ENCODE measurements around the gene FAHD2A.
"Not testable (repeated sequence)": the region's sequence is repeated elsewhere in the genome, so short reads cannot be mapped to it uniquely, and the experiment has no call there.

Gene FAHD2A

GRCh38 chr2:95376311-95377215 is 25.9 kb upstream of the FAHD2A start:
- no peak for DNase-seq (ENCODE audit: low read depth)

DNA sequence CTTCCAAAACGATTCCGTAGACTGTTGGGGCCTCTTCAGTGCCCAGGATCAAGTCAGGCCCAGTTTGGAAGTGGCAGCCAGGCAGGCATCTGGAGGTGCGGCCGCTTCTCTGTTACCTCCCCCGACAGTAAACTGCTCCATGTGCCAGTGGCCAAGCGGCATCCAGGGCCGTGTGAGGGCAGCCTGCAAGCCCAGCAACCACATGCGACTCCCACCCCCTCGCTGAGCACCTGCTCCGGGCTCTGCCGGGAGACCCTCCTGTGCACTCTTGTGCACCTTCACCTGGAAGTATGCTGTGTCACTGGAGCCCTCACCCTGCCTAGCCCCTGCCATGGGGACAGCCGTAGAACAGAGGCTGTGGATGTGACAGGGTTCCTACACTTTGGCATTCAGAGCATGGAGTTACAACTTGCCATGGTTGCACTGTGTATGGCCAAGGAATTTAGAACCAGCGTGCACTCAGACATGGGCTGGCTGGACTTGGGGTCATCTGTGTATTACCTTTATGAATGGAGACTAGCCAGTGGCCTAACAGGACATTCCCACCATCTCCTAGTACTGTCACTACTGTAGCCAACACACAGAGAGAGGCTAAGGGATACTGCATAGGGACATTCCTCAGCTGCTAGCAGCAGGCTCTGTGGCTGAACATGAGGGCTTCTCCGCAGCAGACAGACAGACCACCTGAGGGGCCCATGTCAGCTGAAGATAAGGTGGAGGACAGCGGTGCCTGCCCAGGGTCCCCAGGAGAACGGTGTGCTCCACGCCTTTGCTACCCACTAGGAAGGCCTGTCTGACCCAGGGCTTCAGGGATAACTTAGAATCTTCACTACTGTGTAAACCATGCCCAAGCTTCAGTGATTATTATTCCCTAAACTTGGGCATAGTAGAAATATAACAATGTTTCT is 25.0 kb upstream of the FAHD2A start:
- no peak for DNase-seq (ENCODE audit: low read depth)

DNA sequence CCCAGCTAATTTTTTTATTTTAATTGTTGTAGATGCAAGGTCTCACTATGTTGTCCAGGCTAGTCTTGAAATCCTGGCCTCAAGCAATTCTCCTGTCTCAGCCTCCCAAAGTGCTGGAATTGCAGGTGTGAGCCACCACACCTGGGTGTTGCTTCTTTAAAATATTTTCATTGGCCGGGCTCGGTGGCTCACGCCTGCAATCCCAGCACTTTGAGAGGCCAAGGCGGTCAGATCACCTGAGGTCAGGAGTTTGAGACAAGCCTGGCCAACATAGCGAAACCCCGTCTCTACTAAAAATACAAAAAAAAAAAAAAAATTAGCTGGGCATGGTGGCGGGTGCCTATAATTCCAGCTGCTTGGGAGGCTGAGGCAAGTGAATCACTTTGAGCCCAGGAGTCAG is 24.2 kb upstream of the FAHD2A start:
- DNase-seq (ENCODE audit: low read depth) = not testable (repeated sequence)

GRCh38 chr2:95379371-95379831 is 23.1 kb upstream of the FAHD2A start:
- no peak for DNase-seq (ENCODE audit: low read depth)

- no peak for DNase-seq (ENCODE audit: low read depth)
These were observed 22.2 kb upstream of the FAHD2A start for GRCh38 chr2:95380280-95380679.

DNA sequence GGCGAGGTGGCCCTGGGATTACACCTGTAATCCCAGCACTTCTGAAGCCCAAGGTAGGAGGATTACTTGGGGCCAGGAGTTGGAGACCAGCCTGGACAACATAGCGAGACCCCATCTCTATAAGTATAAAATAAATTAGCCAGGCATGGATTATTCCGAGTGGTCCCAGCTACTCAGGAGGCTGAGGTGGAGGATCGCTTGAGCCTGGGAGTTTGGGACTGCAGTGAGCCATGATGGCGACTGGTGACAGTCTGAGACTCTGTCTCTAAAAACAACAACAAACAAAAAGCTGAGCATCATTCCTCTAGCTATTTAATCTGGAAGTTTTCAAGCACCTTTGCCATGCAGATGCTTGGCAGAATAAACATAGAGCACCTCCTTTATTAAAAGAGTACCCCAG is 21.8 kb upstream of the FAHD2A start:
- no peak for DNase-seq (ENCODE audit: low read depth)

DNA sequence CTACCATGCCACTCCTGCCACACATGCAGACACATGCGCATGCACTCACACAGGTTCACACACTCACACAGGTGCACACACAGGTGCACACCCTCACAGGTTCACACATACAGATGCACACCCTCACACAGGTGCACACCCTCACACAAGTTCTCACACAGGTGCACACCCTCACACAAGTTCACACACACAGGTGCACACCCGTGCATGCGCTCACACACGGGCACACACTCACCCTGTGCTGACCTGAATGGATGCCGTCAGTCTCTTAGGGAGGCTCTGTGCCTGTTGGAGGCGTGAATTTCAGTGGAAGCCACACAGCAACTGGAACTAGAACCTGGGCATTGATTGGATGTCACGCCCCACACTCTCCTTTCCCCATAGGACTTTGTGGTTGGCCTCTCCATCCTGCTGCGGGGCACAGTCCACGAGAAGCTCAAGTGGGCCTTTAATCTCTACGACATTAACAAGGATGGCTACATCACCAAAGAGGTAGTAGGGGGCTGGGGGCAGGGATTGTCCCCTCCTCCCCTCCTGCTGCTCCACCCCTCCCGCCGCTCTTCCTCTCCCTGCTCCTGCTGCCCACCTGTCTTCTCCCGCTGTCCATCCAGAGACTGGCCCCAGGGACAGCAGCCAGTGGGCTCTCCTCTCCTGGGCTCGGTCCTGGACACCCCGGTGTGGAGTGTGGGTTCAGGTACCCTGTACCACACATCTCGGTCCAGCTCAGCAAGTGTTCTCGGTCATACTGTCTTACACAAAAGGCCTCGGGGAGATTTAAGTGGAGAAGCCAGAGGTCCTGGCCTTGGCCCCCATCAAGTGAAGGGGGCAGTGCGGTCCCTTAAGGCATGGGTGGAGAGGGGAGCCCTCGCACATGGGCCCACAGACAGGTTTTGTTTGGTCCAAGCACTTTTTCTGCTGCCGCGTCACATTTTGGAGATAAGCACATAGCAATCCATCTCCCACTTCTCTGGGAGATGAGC is 21.0 kb upstream of the FAHD2A start:
- DNase-seq (ENCODE audit: low read depth) = no peak

DNA sequence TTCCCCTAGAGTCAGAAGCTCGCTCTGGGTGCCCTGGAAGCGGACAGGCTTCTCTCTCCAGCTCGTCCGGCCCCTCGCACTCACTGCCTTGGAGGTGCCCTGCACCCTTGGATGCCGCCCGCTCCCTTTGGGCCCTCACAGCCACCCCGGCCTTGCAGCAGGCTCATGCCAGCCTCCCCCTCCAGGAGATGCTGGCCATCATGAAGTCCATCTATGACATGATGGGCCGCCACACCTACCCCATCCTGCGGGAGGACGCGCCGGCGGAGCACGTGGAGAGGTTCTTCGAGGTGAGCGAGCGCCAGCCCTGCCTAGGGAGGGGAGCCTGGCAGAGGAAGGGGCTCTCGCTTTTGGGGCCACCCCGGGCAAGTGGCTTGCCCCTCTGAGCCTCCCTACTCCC is 20.3 kb upstream of the FAHD2A start:
- no peak for DNase-seq (ENCODE audit: low read depth)

GRCh38 chr2:95382686-95383634 is 19.5 kb upstream of the FAHD2A start:
- no peak for DNase-seq (ENCODE audit: low read depth)

GRCh38 chr2:95383635-95384027 is 18.9 kb upstream of the FAHD2A start:
- no peak for DNase-seq (ENCODE audit: low read depth)

DNA sequence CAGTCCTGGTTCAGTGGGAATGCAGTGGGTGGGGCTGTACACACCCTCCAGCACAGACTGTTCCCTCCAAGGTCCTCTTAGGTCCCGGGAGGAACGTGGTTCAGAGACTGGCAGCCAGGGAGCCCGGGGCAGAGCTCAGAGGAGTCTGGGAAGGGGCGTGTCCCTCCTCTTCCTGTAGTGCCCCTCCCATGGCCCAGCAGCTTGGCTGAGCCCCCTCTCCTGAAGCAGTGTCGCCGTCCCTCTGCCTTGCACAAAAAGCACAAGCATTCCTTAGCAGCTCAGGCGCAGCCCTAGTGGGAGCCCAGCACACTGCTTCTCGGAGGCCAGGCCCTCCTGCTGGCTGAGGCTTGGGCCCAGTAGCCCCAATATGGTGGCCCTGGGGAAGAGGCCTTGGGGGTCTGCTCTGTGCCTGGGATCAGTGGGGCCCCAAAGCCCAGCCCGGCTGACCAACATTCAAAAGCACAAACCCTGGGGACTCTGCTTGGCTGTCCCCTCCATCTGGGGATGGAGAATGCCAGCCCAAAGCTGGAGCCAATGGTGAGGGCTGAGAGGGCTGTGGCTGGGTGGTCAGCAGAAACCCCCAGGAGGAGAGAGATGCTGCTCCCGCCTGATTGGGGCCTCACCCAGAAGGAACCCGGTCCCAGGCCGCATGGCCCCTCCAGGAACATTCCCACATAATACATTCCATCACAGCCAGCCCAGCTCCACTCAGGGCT is 17.5 kb upstream of the FAHD2A start:
- no peak for DNase-seq (ENCODE audit: low read depth)

DNA sequence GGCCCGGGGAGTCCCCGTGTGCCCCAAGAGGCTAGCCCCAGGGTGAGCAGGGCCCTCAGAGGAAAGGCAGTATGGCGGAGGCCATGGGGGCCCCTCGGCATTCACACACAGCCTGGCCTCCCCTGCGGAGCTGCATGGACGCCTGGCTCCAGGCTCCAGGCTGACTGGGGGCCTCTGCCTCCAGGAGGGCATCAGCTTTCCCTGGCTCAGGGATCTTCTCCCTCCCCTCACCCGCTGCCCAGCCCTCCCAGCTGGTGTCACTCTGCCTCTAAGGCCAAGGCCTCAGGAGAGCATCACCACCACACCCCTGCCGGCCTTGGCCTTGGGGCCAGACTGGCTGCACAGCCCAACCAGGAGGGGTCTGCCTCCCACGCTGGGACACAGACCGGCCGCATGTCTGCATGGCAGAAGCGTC is 16.9 kb upstream of the FAHD2A start:
- DNase-seq (ENCODE audit: low read depth) = no peak

- DNase-seq (ENCODE audit: low read depth) = no peak
These were observed 16.5 kb upstream of the FAHD2A start for GRCh38 chr2:95386031-95386430.

GRCh38 chr2:95387358-95387757 is 15.2 kb upstream of the FAHD2A start:
- DNase-seq (ENCODE audit: low read depth) = no peak

DNA sequence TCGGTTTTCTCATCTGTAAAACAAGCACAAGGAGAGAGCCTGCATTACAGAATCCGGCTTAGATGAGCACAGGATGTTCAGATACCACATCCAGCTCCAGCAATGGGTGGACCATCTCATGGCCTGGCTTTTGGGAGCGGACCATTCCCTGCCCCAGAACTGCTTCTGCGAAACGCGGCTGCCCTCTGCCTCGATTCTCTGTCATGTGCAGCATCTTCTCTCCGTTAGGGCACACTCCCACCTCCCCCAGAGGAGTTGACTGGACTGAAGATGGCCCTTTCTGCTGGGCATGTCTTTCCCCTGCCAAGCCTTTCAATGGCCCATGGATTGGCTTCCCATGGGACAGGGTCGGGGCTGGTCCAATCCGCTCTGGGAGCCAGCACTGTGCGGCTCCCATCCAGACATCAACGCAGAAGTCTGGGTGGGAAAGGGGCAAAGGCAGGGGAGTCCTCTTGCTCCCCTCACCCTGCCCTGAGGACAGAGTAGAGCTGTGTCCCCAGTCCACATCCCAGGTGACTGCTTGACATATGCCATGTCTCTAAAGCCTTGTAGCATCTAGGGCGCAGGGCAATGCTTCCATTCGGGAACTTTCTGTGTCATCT is 14.3 kb upstream of the FAHD2A start:
- DNase-seq (ENCODE audit: low read depth) = no peak

- no peak for DNase-seq (ENCODE audit: low read depth)
These were observed 13.7 kb upstream of the FAHD2A start for GRCh38 chr2:95388856-95389244.

- DNase-seq (ENCODE audit: low read depth) = no peak
These were observed 13.0 kb upstream of the FAHD2A start for GRCh38 chr2:95389245-95390119.

DNA sequence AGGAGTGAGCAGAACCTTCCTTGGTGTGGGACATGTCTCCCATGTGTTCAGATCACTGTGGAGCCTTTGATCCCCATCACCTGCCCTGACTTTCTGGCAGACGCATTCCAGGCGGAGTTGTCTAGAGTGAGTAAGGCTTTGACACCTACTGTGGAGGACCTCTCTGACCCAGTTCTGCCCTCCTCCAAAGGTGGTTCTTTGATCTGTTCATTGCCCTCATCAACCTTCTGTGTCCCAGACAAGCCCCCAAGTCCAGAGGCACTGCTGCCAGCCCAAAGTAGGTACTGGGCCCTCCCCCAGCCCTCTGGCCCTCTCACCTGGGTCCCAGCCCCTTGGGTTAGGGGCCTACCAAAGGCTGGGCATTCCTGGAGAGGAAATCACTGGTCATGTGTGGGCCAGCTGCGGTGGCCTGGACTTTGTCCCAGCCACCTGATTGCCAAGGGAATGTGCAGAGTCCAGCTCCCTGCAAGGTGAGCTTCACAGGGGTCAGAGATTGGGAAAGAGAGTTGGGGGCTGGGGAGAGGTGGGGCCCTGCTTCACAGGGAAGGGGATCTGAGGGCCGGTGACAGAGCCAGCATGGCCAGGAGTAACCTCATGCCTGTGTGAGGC is 12.1 kb upstream of the FAHD2A start:
- DNase-seq (ENCODE audit: low read depth) = no peak
